ENCODE data around the gene MMEL1.

Gene MMEL1

DNA sequence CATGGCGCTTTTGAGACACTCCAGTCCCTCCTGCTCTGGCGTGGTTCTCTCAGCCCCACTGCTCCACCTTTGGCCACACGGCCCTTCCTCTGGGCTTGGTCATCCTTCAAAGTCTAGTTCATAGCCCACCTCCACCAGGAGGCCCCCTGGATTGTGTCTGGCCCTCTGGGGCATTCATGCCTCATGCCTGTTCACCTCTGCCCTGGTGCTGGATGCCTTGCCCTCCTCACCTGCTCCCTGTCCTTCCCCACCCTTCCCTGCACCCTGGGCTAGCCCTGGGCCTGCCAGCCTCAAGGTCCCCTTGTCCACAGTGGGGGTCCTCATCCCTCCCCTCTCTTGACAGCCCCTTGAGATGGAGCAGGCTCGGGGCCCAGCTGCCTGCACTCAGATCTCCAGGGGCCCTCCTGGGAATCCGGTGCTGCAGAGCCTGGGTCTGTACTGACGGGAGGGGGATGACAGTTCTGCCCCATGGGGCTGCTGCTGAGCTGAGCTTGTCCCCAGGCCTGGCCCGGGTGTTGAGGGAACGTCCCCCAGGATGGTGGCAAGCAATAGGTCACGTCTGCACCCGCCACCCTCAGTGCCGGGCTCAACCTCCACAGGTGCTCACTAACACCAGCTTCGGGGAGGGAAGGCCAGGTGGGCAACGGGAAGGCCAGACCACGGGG lies 27.8 kb downstream of the MMEL1 start:
- no peak for DNase-seq

DNA sequence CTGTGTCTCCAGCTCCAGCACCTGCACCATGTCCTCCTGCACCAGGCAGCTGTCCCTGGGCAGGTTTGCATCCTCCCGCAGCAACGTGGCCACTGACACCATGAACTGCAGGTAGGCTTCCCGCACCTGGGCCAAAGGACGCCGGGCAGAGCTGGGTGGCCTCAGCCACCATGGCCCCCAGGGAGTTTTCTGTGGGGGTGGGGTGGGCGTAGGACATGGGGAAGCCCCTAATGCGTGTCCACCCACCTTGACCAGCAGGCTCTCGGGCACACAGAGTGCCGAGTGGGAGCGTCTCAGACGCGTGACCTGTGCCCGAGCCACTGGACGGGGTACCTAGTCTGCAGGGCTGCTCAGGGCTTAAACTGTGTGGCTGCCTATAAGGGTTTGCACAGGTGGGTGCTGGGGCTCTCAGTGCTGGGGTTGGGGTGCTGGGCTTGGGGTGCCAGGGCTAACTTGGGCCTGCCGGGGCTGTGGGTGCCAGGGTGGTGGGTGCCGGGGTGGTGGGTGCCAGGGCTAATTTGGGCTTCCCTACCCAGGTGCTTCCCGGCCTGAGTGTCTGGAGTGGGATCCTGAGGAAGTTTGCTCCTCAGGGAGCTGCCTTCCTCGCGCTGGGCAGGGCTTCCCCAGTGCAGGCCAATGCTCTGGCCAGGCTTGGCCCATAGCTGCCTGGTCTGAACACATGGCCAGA lies 28.5 kb downstream of the MMEL1 start:
- DNase-seq: no peak

DNA sequence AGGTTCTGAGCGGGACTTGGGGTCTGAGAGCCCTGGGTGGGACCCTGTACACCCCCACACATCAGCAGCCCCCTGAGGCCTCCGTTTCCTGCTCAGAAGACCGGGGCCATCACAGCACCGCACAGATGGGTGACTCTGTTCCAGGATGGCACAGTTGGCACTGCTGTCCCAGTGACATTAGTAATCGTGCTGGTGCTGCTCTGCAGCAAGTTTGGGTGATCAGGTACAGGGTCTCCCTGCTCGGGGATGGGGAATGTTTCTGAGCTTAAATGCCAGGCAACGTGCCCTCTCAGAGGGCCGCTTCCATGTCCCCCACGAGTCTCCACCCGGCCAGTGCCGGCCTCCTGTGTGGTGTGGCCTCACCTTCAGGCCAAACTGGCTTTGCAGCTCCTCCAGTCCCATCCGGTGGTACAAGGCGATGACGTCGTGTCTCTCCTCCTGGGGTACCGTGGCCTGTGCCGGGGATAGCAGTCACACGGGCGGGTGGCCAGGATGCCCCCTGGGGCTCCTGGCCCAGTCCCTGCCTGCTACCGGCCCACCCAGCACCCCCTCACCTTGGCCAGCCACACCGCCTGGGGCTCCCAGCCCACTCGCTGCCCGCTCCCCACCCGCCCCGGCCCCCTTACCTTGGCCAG lies 29.2 kb downstream of the MMEL1 start:
- DNase-seq: no peak

DNA sequence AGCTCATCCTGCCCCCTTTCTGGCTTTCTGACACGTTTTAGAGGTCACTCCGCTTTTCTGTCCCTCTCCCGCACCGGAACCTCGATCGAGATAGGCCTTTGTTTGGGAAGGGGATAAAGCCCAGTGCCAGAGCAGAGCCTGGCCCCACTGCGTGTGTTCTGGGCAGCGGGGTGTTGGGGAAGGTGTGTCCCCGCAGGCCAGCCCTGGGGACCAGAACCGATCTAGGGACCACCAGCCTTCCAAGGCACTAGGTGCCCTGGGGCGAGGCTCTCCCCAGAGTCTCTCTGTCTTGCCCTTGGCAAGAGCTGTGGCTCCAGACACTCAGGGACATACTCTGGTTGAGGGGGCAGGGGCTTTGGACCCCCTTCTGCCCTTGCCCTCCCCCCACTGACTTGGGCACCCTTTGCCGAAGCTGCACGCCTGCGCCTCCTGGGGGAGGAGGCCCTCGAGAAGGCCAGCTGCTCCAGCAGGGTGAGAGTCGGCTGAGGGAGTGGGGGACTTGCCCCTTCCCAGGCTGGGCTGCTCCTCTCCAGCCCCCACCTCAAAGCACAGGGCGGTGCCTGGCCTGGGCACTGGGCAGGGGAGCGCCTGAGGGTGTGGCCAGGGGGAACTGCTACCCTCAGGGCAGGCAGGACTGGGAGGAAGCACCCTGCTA lies 29.8 kb downstream of the MMEL1 start:
- no peak for DNase-seq

DNA sequence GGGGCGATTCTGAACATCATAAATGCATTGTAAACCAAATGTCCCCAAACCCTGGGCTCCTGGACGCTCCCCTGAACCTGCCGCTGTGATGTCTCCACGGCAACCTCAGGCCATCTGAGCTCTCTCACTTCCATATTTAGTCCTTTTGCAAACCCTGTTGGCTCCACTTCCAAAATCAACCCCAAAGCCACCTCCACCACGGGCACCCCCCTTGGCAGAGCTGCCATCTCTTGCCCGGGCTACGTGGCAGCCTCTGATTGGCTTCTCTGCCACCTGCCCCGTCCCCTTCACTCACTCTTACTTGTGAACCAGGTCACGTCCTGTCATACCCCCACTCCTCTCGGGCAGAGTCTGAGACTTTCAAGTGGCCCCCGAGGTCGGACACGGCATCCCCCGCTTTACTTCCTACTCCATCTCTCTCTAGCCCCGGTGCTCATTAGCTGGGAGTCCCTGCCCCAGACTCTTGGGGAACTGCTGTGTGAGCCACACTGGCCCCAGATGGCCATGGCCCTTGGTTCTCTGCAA lies 30.4 kb downstream of the MMEL1 start:
- no peak for DNase-seq

DNA sequence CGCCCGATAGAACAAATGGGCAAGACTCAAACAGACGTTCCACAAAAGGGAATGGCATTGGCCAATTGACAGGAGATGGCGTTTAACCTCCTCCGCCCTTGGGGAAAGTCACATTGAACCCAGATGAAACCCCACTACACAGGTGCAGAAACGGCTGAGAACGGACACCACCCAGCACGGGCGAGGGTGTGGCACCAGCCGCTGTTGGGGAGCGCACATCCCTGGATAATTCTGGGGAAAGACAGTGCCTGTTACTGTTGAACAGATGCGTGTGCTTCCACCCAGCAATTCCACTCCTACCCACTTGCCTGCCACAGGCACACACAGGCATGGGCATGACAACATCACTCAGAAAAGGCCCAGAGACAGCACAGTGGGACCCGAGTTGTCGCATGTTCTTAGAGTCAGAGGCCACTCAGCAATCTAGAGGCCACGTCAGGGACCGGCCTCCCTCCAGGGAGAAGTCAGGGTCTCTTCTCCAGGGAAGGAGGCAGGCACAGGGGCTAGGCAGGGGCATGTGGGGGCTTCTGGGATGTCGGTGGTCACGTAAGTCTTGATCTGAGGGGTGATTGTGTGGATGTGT lies 31.0 kb downstream of the MMEL1 start:
- DNase-seq: no peak

DNA sequence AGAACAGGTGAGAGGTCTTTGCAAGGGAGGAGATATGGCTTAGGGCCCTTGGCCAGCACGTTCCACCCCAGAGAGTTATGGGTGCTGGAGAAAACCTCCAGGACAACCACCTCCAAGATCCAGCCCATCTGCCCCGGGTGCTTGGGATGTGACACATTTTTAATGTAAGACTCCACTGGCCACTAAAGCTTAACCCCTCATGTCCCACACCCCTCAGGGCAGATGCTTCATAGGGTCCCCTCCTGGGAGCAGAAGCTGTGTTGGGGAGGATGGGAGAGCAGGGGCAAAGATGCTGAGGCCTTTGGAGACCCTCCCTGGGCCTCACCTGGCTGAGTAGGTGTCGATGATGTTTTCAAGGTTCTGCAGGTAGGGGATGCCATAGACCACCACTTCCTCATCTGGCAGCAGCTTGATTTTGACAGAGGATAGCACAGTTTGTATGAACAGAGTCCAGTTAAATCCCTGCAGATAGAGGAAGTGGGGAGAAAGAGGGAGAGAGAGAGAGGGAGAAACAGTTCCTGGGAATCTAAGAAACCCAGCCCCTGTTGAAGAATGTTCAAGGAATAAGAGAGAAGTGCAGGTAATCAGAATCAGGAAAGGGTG lies 34.4 kb downstream of the MMEL1 start:
- DNase-seq: no peak

DNA sequence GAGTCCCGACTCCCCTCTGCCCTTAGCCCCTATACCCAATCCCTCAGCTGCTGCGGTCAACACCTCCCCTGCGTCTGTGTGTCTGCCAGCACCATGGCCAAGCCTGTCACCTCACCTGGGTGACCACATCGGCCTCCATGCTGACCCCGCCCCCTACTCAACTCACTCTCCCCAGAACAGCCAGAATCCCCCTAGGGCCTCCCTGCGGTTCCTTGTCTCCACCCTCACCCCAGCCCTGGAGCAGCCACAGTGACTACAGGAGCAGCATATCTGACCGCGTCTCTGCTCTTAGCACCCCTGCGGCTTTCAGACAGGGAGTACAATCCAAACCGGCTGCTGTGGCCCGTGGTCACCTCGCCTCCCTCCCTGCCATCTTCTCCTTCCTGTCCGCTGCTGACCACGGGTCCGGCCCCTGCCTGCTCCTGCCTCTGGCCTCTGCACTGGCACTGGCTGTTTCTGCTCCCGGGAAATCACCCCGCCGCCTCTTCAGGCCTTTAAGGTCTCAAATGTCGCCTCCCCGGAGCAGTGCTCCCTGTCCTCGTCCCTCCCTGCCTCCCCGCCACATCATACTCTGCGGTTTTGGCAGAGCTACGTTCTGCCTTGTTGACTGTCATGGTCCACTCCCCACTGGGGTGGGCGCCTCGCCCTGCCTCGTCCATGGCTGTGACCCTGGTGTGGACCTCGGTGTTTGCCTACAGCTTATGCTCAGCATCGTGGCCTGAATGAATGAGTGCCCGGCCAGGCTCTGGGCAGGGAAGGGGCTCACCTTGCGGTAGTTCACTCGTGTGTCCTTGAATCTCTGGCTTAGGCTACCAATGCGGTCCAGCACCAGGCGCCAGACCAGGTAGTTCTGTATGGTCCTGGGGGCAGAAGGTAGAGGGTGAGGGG lies 35.1 kb downstream of the MMEL1 start:
- DNase-seq: no peak

DNA sequence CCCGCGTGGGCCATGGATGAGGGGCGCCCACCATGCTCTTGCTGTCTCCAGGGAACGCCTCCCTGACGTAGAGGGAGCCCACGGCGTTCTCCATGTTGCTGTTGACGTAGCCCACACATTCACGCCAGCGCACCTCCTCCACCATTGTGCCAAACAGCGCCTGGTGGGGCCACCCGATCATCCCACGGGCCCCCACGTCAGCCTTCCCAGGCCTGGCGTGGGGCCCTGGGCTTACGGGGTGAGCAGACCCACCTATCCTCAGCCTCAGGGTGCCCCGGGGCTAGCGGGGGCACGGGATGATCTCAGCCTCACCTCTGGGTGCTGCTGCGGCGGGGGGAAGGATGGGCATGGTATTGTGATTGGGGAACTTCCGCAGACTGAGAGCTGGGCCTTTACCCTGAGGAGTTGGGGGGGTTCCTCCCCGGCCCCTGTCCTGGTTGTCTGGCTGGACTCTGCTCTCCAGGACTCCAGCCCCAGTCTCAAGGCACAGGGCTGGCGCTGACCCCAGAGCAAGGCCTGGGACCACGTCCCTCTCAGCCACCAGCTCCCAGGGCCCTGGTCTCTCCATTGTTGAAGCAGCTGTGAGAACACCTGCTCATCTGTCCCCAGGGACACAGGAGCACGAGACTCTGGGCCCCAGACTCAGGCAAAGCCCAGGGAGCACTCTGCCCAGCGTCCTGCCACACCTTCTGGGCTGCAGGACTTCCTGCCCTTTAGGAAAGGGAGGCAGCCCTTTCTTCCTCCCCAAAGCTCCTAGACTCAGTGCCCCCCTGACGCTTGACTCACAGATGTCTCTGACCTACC lies 36.1 kb downstream of the MMEL1 start:
- DNase-seq: no peak

DNA sequence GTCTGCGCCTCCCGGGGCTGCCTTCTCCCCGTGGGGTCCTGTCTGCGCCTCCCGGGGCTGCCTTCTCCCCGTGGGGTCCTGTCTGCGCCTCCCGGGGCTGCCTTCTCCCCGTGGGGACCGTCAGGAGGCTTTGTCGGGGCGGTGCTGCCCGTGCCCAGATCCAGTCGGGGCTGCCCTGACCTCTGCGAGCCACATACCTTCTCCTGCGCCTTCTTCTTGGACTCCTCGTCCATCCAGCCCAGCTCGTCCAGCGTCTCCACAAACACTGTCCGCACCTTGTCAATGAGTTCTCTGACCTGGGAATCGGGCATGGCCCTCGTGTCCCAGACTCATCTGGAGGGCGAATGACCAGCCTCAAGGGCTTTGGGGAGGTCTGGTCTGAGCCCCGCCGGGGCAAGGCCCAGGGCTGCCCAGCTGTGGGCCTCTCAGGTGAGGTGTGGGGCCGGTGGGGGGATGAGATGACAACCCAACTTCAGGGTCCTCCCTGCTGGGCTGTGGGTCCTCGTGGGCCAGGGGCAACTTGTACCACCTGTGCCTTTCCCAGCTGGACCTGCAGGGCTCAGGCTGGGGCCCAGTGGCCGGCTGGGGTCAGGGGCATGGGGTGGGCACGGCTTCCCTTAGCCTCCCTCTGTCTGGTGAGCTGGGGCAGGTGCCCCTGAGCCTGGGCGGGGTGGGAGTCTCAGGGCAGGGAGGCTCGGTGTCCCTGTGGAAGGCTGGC lies 36.8 kb downstream of the MMEL1 start:
- DNase-seq: no peak

DNA sequence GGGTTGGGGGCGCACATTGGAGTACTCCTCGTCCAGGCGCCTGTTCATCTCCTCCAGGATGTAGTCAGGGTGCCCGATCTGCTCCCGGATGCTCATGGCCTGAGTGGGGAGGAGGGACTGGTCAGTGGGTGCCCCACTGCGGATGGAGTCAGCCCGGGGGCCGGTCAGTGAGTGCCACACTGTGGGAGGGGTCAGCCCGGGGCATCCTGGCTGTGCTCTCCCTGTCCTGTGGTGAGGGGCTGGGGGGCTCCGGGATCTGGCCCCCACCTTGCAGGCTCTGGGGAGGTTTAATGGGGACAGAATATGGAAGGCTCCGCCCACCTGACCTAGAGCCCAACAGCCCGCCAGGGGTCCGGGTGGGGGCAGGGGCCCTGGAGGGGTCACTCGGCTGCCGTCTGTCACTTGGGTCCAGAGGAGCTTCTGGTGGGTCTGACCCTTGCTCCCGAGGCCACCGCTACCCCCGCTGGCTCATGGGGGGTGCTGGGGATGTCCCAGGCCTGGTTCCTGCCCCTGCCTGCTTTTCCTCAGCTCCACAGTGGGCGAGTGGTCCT lies 37.5 kb downstream of the MMEL1 start:
- DNase-seq: no peak

DNA sequence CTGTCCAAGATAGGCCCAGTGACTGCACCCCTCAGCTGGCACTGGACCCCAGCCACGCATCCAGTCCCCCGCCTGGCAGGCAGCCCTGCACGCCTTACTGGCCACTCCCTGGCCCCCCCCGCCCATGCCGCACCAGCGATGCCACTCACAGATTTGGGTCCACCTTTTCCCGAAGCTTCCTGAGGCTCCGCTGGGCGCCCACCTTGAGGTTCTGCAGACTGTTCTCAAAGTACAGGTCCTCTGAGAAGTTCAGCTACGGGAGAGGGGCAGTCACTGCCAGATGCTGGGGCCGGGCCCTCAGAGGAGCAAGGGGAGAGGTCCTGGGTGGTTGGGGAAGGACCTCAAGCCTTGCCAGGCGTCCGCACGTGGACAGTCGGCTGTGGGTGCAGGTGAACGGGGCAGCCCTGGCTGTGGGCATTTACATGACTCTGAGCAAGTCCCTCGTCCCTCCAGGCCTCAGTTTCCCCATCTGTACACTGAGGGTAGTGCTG lies 38.1 kb downstream of the MMEL1 start:
- DNase-seq: no peak

DNA sequence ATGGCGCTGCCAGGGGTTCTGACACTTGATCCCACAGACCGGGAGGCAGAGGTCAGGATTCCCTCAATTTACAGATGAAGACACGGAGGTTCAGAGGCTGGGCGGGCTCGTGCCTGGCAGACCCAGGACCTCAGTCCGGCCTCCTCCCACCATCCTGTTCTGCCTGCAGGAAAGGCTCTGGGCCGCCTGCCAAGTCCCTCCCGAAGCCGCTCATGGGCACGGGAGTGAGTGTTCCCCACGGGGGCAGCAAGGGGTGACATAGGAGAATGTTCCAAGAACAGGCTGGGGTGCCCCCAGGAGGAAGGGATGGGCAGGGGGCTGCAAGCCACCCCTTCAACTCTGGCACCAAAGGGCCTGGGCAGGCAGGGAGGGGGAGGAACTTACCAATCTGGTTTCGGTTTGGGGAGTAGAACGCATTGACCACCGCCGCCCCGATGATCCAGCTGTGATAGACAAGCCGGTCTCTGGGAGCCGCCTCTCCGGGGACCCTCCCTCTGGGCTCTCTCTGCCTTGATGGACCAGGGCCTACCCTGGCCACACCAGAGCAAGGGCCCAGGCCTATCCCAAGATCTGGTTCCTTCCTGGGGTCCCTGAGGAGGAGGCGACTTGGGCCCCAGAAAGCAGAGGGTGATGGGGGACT lies 38.7 kb downstream of the MMEL1 start:
- no peak for DNase-seq

DNA sequence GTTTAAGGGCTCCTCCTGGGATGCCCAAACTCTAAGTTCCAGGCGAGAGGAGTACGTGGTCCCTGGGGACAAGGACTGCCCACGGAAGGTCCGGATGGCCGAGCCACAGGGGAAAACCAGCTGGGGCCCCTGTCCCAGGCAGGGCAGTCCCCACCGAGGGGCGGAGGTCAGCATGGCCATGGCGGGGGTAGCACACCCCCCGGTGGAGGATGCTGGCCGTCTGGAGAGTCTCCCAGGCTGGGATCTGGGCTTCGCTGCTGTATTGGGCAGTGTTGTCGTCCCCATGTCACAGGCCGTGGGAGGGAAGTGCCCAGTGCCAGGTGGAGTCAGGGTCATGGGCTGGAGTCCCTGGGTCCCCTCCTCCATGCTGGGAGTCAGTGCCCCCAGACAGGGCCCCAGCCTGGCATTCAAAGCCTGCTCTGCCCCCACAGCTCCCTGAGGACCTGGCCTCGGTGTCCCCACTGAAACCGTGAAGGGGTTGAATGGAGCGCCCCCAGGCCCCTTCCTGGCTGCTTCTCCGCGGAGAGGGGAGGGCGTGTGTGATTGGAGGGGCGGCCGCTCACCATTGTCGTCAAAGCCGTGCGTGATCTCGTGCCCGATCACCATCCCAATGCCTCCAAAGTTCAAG lies 39.5 kb downstream of the MMEL1 start:
- DNase-seq: no peak

DNA sequence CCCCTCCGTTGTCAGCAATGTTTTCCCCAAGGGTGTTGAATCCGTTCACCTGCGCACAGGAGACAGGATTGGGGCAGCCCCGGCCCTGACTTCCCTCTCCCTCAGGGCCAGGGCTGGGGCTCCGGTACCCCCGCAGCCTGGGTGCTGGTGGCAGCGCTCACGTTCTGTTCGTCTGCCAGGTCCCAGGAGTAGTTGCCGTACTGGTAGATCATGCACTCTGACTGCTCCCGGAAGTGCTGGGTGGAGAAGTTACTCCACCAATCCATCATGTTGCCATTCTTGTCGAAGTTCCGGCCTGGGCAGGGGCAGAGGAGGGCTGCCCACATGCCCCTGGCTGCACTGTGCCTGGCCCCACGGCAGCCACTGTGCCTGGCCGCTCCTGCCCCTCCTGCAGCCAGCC lies 40.1 kb downstream of the MMEL1 start:
- DNase-seq: no peak

DNA sequence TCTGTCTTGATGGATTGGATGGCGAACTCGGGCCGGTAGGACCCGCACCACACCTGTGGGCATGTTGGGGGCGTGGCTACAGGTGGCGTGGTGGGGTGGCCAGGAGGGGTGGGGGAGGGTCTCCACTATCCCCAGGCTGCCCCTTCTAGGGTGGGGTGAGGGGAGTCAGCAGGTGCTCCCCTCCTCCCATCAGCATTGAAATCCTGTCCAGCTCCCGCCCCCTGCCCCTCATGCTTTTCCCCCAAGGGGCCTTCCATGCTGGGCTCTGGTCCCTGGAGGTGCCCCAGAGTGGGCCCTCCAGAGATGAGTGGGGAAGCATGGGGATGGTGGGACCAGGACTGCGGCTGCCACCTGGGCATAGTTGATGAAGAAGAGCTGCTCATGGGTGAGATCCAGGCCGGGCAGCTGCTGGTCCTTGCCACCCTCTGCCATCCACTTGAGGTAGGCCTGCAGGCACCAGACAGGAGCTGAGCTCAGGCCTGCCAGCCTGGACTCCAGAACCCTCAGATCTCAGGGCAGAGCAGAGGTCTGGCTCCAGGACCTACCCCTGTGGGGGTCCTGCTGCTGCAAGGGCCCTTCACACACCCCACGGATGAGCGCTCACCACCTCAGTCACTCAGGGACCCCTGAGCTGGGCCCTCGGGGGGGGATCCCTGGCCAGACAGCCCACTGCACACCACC lies 41.1 kb downstream of the MMEL1 start:
- DNase-seq: no peak

DNA sequence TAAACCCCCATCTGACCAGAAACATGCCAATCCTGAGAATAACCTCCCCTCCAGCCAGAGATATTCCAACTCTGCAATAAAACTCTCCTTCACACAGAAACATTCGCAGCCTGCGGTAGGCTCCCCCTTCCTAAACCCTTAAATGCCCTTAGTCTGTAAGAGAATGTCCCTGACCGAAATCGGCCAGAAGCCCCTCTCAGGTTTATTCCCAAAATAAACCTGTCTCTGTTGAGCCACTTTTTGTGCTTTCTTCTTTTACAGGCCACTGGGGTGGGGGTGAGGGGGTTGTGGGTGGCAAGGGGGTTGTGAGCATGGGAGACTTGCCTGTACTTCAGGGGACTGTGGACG lies 41.6 kb downstream of the MMEL1 start:
- no peak for DNase-seq

Measured in effector CD4-positive, alpha-beta T cell (primary cell).